NAMALWA (cell line): ENCODE results near the gene FAM177B.
A peak's percentile ranks its signal among the peaks of the same experiment; 100 is the strongest.
"Not testable (repeated sequence)": the region's sequence is repeated elsewhere in the genome, so short reads cannot be mapped to it uniquely, and the experiment has no call there.

ENCODE experiments used
- DNase-seq: peaks from one replicate; pipeline ENCODE4 v3.0.0-alpha.2; 2015; ENCODE audit warnings: low spot score

The FAM177B gene

DNA sequence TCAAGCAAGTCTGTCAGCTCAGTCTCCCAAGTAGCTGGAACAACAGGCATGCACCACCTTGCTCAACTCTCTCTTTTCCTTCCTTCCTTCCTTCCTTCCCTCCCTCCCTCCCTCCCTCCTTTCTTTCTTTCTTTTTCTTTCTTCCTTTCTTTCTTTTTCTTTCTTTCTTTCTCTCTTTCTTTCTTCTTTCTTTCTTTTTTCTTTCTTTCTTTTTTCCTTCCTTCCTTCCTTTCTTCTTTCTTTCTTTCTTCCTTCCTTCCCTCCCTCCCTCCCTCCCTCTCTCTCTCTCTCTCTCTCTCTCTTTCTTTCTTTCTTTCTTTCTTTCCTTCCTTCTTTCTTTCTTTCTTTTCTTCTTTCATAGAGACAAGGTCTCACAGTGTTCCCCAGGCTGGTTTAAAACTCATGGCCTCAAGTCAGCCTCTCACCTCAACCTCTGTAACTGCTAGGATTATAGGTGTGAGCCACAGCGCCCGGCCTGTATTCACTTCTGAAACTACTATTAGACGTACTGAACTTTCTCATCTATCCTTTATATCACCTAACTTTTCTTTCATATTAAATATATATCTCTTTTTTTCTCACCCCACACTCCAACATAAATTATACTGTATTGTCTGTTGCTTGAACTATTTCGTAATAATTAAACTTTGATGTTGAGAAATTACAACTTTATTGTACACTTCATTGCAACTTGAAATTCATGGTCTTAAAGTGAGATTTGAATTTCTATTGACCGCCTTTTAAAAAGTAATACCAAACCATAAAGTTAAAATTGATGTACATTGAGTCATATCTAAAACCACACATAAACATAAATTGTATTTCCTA is 4.8 kb downstream of the FAM177B start:
- not testable (repeated sequence) for DNase-seq

DNA sequence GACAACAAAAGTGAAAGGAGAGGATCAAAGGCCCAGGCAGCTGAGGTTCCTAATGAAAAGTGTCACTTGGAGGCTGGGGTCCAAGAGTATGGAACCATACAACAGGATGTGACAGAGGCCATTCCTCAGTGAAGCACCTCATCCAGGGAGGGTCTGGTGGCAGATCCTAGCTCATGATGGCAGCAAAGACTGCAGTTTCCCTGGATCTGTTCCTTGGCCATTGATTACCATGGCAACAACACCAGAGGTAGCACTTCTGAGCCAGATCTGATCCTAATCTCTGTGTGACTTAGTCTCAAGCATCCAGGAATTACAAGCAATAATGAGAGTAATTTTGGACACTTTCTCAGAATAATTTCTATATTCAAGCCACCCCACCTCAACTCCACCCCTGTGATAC is 12.9 kb downstream of the FAM177B start:
- no peak for DNase-seq

DNA sequence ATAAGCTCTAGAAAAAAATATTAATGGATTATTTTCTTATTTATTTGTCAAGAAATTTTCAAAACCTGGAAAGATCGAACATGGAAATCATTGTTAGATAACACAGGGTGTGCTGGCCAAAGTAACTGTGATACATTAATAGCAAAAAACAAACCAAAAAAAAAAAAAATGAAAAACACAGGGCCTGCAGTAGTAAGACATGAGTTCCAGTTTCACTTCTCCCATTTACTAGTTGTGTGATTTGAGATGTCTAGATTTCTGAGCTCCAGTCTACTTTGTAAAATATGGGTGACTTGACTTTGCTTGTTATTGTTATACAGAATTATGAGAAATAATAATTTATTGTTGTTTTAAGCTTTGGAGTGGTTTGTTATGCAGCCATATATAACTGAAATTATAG is 13.6 kb downstream of the FAM177B start:
- peak; percentile 49 for DNase-seq

DNA sequence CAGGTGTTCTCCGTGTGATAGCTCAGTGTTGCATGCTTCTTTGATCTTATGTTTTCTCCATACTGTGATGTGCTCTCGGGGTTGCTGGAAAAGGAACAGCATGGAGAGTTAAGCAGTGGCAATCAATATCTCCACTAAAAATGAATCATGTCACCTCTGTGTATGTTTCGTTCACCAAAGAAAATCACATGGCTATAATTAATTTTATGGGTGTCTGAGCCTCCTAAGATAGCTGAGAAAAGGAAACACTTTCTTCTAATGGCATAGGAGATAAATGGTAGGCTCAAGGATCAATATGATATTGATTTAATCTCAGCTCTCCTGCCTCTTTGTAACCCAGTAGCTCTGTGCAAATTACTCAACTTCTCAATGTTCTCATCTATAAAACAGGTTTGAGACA is 14.3 kb downstream of the FAM177B start:
- DNase-seq = no peak

DNA sequence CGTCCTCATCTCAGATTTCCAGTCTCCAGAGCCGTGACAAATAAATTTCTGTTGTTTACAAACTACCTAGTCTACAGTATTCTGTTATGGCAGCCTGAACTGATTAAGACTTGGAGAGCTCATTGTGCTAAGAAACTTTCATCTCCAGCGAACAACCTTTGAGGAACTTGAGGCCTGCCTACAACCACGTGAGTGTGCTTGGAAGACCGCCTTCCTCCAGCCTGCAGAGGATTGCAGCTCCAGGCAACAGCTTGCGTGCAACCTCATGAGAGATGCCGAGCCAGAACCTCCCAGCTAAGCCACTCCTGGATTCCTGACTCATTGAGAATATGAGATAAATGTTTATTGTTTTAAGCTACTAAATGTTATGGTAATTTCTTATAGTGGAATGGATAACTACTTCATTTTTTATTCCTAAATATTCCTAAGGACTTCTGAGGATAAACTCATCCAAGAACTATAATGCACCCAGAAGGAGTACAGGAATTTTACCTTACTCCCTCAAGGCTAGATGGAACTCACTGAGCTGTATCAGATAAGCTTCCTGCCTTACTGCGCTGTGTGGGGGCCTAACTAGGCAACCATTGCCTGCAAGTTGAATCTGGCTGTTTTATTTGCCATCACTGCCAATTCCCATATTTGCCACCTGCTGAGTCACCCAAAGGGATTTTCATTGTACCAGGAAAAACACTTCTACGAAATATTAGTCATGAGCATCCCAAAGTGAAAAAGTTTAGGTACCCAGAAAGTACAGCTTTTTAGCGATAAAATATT is 17.6 kb downstream of the FAM177B start:
- DNase-seq = no peak

DNA sequence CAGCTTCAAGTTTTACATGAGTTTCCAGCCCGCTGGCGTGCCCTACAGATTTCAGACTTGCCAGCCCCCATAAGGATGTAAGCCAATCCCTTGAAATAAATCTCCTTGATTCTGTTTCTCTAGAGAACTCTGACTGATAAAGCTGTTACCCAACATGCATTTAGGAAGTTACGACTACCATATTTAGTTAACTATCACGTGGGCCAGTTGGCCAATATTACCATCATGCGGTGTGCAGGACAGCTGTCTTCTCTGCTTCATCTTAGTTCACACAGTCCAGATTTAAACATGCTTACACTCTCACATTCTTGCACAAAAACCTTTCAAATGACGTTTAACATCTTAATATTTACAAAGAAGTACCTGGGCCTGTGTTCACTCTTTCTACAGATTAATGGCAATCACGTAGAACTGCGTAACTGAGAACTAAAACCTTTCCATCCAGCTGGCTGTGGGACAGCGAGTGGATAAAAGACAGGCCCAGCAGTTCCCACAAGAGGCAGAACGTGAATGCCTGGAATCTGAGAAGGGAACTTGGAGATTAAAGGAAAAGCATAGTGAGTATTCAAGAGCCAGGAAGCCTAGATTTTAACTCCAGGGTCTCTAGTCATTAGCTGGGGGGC is 20.8 kb downstream of the FAM177B start:
- no peak for DNase-seq

DNA sequence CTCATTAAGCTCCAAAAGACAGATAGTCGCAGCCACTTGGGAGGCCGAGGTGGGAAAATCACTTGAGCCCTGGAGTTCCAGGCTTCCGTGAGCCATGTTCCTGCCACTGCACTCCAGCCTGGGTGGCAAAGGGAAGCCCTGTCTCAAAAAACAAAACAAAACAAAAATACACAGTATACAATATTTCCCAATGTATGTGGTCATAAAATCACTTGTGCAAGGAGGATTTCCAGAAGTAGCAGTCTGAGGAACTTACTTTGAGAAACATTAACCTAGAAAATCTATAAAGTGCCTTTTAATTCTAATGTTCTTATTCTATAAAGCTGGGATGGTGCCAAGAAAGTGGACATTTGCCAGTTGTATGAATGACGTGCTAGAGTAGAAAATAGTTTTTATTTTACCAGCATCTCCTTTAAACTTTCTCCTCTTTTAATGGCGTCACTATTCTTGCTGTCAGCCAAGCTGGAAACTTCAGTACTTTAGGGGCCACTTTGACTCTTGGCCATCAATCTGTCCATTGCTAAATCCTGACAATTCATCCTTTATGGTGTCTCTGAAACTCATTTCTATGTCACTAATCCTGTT is 22.5 kb downstream of the FAM177B start:
- no peak for DNase-seq

DNA sequence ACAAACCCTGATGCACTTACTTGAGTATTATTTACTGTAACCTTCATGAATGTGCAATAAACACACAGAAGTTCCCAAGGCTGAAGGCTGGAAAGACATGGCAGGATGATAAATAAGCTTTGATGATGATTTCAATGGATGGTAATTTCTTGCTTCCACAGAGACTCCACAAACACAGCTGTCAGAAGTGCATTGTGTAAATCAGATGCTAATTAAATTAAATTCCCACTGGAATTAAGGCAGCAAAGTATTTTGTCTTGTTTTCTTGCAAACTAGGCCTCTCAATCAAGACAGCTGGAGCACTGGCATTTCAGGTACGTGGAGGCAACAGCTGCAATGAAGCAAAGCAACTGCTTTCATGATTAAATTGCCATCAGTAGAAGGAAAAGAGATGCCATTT is 24.1 kb downstream of the FAM177B start:
- DNase-seq = no peak

DNA sequence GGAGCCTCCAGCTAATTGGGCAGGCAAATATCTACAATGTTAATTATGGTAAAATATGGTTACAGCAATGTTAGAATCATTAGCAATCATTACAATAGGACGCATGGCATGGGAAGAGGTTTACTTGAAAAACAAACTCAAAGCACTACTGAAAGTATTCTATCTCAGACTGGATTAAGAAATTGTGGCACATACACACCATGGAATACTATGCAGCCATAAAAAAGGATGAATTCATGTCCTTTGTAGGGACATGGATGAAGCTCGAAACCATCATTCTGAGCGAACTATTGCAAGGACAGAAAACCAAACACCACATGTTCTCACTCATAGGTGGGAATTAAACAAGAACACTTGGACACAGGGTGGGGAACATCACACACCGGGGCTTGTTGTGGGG is 25.2 kb downstream of the FAM177B start:
- DNase-seq = not testable (repeated sequence)

DNA sequence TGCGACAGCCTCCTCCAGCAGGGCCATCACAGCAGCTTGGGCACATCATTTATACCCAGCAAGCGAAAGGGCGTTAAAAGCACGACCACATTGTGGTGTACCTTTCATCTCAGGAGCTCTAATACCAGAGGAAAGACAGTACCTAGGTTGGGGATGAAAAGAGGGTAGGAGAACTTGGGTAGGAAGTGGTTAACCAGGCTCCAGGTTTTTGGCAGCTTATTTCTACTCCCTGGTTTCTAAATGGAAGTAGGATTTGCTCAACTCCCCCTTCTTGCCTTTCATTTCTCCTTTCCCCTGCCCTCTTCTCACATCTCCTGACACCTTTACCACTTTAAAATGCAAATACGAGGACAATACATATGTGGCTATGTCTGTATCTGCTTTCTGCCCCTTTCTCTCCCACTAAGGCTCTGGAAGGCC is 30.2 kb downstream of the FAM177B start:
- DNase-seq = no peak

DNA sequence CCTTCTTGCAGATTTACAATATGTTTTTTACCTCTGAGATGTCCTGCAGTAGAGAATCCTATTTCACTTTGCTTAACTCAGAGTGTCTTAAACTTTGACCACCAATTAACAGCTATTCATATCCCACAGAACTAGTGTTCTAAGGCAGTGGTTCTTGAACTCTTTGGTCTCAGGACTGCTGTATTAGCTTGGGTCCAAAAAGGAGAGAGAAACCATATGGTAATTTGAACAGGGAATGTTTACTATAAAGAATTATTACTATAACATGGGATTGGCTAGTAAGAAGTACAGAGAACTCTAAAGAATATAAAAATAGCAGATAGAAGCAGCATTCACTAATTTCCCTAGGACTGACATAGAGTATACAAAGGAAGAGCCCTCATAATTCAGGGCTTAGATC is 31.6 kb downstream of the FAM177B start:
- DNase-seq = no peak

DNA sequence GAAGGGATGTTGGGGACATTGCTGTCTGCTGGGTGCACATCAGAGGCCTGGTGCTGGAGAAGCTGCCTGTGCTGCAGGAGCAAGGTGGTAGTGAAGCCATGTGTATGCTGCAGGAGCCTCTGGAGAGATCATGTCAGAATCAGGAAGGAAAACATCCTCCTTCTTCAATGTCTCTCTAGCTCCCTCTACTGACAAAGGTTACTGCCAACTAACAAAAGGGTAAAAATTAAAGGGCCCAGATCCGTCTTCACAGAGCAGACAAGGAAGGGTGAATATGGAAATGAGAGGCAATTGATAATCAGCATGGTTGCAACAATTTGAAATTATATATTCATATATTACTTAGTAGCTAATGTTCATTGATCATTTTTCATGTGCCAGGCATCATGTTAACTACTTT is 32.2 kb downstream of the FAM177B start:
- DNase-seq = peak; percentile 68

DNA sequence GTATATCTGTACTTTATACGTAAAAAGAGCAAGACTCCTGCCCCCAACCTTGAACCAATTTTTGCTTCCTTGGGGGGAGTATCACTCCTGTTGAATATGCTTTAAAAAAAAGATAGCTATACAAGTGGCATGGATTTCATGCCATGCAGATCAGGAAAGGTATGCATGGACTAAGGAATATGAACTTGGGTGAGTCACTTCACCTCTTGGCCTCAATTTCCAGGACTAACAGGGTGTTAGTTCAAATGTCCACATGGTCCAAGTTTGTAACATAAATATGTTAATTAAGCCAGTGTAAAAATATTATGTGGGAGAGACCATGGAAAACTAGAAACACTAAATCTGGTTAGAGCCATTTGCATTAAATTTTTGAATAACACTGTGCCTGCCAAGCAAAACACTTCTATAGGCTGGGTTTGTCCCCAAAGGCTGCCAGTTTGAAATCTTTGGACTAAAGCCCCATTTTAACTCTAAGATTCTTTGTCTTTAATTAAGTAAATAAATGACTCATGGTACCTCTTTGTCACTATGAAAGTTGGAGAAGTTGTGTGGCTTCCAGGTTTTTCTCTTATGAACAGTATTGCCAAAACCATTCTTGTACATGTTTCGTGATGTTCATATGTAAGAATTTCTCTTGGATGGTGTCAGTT is 33.1 kb downstream of the FAM177B start:
- DNase-seq = no peak

DNA sequence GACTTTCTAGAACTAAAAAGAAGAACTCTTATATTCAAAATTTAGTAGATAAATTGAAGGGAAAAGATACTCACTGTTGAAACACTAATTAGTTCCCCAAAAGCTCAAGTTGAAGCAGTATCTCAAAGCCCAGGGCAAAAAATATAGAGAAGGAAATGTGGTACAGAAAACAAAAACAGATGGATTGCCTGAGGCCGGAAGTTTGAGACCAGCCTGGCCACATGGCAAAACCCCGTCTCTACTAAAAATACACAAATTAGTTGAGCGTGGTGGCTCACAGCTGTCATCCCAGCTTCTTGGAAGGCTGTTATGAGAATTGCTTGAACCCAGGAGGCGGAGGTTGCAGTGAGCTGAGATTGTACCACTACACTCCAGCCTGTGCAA is 36.0 kb downstream of the FAM177B start:
- peak; percentile 90 for DNase-seq

DNA sequence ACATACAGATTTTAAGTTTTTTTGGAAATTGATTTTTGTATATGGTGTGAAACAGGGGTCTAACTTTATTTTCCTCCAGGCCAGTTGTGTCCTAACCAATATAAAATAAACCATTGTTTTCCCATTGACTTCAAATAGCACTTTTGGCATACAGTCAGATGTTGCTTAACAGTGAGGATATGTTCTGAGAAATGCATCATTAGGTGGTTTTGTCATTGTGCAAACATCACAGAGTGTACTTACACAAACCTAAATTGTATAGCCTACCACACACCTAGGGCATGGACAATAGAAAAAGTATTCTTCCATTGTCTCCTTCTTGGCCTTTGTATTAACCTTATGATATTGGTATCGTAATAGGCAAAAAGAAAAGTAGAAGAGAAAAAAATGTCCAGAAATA is 40.5 kb downstream of the FAM177B start:
- DNase-seq = no peak

DNA sequence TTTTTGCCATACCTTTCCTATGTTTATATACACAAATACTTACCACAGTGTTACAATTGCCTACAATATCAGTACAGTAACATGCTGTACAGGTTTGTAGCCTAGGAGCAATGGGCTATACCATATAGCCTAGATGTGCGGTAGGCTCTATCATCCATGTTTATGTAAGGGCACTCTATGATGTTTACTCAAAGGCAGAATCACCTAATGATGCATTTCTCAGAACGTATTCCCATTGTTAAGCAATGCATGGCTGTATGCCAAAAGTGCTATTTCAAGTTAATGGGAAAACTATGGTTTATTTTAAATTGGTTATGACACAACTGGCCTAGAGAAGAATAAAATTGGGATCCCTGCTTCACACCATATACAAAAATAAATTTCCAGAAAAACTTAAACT is 41.0 kb downstream of the FAM177B start:
- DNase-seq = no peak

DNA sequence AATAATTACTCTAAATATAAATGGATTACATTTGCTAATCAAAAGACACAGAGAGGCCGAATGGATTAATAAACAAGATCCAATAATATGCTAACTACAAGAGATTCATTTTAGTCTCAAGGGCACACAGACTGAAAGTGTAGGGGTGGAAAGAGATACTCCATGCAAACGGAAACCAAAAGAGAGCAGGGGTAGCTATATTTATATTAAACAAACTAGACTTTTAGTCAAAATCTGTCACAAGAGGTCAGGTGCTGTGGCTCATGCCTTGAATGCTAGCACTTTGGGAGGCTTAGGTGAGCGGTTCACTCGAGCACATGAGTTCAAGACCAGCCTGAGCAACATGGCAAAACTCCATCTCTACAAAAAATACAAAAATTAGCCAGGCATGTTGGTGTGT is 44.2 kb downstream of the FAM177B start:
- no peak for DNase-seq

DNA sequence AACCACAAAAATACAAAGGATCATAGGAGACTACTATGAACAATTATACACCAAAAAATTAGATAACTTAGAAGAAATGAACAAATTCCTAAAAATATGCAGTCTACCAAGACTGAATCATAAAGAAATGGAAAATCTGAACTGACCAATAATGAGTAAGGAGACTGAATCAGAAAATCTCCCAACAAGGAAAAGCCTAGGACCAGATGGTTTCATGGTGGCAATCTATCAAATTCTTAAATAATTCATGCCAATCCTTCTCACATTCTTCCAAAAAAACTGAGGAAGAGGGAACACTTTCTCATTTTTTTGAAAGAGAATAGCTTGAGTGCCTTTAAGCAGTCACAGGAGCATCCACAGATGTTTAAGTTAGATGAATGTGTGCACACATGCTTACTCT is 46.0 kb downstream of the FAM177B start:
- DNase-seq = no peak

DNA sequence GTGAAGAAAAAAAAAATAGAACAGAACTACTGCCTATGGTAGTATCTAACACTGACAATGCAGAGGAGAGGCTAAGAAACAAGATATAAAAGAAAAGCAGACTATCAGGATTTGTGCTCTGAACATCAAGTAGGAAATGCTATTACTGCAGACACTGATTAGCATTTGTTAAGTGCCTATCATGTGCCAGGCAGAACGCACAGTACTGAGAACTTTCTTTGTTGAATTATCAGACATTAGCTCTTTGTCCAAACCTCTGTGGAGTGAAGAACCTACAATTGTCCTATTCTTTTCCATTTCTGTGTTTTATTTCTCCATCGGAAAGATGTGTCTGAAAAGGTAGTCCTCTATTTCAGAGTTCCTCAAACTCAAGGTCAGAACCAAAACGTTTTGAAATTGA is 47.4 kb downstream of the FAM177B start:
- no peak for DNase-seq

DNA sequence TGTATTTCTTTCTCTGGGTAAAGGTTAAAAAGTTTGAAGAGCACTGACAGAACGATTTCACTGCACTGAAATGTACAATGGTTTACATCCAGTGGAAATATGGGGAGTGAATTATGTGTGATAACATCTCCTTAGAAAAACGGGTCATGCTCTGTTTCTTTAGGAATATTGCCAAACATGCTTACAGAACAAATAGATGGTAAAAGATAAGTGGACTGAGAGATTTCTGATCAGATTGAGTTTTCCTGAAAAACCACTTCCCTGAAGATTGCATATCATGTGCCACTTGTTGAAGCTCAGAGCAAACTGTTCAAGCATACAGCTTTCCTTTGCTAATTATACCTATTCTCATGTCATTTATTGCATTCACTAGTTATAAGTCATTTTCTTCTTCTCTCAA is 47.9 kb downstream of the FAM177B start:
- DNase-seq = no peak

DNA sequence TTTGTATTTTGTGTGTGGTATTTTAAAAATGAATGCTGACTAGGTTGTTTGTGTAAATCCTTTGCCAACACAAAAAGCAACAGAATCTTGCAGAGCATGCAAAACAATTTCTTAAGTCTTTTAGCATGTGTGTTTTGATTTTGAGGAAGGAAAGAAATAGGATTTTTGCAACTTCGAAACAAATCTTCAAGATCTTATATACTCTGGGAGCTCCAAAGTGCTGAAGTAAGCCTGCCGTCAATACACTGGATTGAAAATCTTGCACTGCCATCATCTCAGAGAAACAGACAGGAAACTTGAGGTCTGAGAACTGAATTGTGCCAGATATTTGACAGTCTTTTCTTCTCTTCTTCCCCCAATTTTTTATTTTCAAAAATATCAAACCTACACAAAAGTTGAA is 48.5 kb downstream of the FAM177B start:
- no peak for DNase-seq

DNA sequence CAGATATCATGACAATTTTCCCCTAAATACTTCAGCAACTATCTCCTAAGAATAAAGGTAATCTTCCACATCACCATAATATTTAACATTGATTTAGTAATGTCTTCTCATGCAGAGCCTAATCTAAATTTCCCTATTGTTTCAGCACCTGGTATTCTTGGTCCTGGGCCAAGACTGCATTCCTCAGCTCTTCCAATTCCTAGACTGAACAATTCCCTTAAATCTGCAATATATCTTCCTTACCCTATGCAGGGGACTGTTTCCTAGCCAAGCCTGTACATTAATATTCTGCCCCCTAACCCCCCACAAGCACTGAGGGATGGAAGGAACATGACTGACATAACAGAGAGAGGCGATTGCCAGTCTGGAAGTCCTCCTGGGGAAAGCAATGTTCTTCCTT is 49.1 kb downstream of the FAM177B start:
- no peak for DNase-seq
